Mesenteric fat pad (tissue), 1 donor: ENCODE data around the gene DNM3. TPM values are rescaled to one million over a fixed set of nuclear protein-coding genes. Genes with fewer than 3 reads are reported as not detected.

ENCODE experiments used
- DNase-seq: peaks from one replicate; pipeline ENCODE4 v3.0.0-alpha.2; 2020; ENCODE audit warnings: low spot score
- total RNA-seq: library from RNA; stranded (reverse); fragmentation: NEBNext Ultra II Directional; extraction: Animal tissue kit (Norgen Biotek cat#: 25700); gene quantifications from one replicate; pipeline ENCODE4 v1.2.1, GENCODE V29; 2021
- donor health status: DM: yes; HTN: yes; CAD: no.

The DNM3 gene
- total RNA-seq, 1 donor from 2014 or later: 5.1 TPM

GRCh38 chr1:172229942-172230341, 388.6 kb downstream of the DNM3 start:
- no peak for DNase-seq

- DNase-seq: no peak
These were observed 389.2 kb downstream of the DNM3 start for GRCh38 chr1:172230526-172230925.

- no peak for DNase-seq
These were observed 395.7 kb downstream of the DNM3 start for GRCh38 chr1:172236958-172237357.

GRCh38 chr1:172238158-172238557, 396.9 kb downstream of the DNM3 start:
- no peak for DNase-seq

- no peak for DNase-seq
These were observed 397.7 kb downstream of the DNM3 start for GRCh38 chr1:172238965-172239364.

GRCh38 chr1:172239901-172240300, 398.6 kb downstream of the DNM3 start:
- no peak for DNase-seq

GRCh38 chr1:172241540-172241939, 400.2 kb downstream of the DNM3 start:
- DNase-seq: no peak

- DNase-seq: no peak
These were observed 403.6 kb downstream of the DNM3 start for GRCh38 chr1:172244865-172245264.

- no peak for DNase-seq
These were observed 404.5 kb downstream of the DNM3 start for GRCh38 chr1:172245788-172246187.

GRCh38 chr1:172246521-172247390, 405.5 kb downstream of the DNM3 start:
- no peak for DNase-seq

GRCh38 chr1:172251486-172251885, 410.2 kb downstream of the DNM3 start:
- no peak for DNase-seq

GRCh38 chr1:172252321-172252720, 411.0 kb downstream of the DNM3 start:
- no peak for DNase-seq

GRCh38 chr1:172252958-172253357, 411.7 kb downstream of the DNM3 start:
- DNase-seq: no peak

- no peak for DNase-seq
These were observed 413.4 kb downstream of the DNM3 start for GRCh38 chr1:172254521-172255222.

- DNase-seq: no peak
These were observed 413.9 kb downstream of the DNM3 start for GRCh38 chr1:172255223-172255560.

GRCh38 chr1:172265905-172266304, 424.6 kb downstream of the DNM3 start:
- no peak for DNase-seq

- no peak for DNase-seq
These were observed 425.4 kb downstream of the DNM3 start for GRCh38 chr1:172266528-172267174.

- DNase-seq: no peak
These were observed 426.9 kb downstream of the DNM3 start for GRCh38 chr1:172268237-172268636.

GRCh38 chr1:172269084-172269483, 427.8 kb downstream of the DNM3 start:
- DNase-seq: no peak

- no peak for DNase-seq
These were observed 428.3 kb downstream of the DNM3 start for GRCh38 chr1:172269644-172270043.

- DNase-seq: no peak
These were observed 429.3 kb downstream of the DNM3 start for GRCh38 chr1:172270605-172271004.

- no peak for DNase-seq
These were observed 430.8 kb downstream of the DNM3 start for GRCh38 chr1:172272087-172272486.
